Right atrium auricular region (tissue), 2 donors: Measurements from ENCODE around the gene PTGES2. TPM values are rescaled to one million over a fixed set of nuclear protein-coding genes. Genes with fewer than 3 reads are reported as not detected.

Source experiments
- DNase-seq: peaks from one replicate; pipeline ENCODE4 v3.0.0-alpha.2; 2019; ENCODE audit warnings: low spot score
- H3K27ac ChIP-seq, 2 donors: fragments of 200-600 bp; sonication (generic); 1 replicate in 1 of 2; 2 replicates in 1 of 2; pipeline ENCODE4 v1.5.1; 2016 to 2019
- H3K27me3 ChIP-seq, 2 donors: fragments of 200-600 bp; sonication (generic); one replicate each; pipeline versions ENCODE4 v1.5.1 to v1.6.0; 2017 to 2019
- H3K36me3 ChIP-seq: fragments of 200-600 bp; sonication (generic); one replicate; pipeline ENCODE4 v1.5.1; 2016
- H3K4me1 ChIP-seq, 2 donors: fragments of 200-600 bp; sonication (generic); one replicate each; pipeline versions ENCODE4 v1.5.1 to v1.6.0; 2017 to 2019
- H3K4me3 ChIP-seq, 2 donors: fragments of 200-600 bp; sonication (generic); 1 replicate in 1 of 2; 2 replicates in 1 of 2; pipeline ENCODE4 v1.5.1; 2017 to 2019; ENCODE audit warnings: mild to moderate bottlenecking in 1 of 2, moderate library complexity in 1 of 2
- H3K9me3 ChIP-seq, 2 donors: fragments of 200-600 bp; sonication (generic); one replicate each; pipeline ENCODE4 v1.5.1; 2019
- CTCF ChIP-seq, 2 donors: fragments of 200-600 bp; sonication (generic); IDR thresholded peaks; one replicate each; pipeline ENCODE4 v1.5.1; 2019; ENCODE audit warnings: antibody characterized with exemption in 2 of 2
- total RNA-seq, 2 donors: library from RNA; depleted of rRNA; stranded (reverse); fragments of >200 nt; gene quantifications; one replicate each; pipeline ENCODE4 v1.1.0, GENCODE V29; 2016

Gene PTGES2
- total RNA-seq, 2 donors from 2014 or later = 114 to 118 TPM

GRCh38 chr9:128142596-128142995 is 15.1 kb upstream of the PTGES2 start:
- DNase-seq = no peak
- H3K4me3 ChIP-seq = no peak overlapping the region
- no peaks in the 10 kb centered on the region for H3K36me3 ChIP-seq
- TF ChIP-seq CTCF (IDR thresholded peaks at IDR 0.05) = no peak
- H3K27me3 ChIP-seq = no peaks in the 10 kb centered on the region
- no peak overlapping the region for H3K27ac ChIP-seq
- H3K9me3 ChIP-seq = no peaks in the 10 kb centered on the region
- H3K4me1 ChIP-seq = no peaks in the 10 kb centered on the region

GRCh38 chr9:128142061-128142460 is 14.5 kb upstream of the PTGES2 start:
- TF ChIP-seq CTCF (IDR thresholded peaks at IDR 0.05) = no peak
- no peak overlapping the region for H3K4me3 ChIP-seq
- no peaks in the 10 kb centered on the region for H3K36me3 ChIP-seq
- H3K27me3 ChIP-seq = no peaks in the 10 kb centered on the region
- H3K27ac ChIP-seq = no peak overlapping the region
- no peaks in the 10 kb centered on the region for H3K4me1 ChIP-seq
- no peaks in the 10 kb centered on the region for H3K9me3 ChIP-seq
- DNase-seq = no peak

- TF ChIP-seq CTCF (IDR thresholded peaks at IDR 0.05) = no peak
- Histone ChIP-seq H3K27me3 (no peaks in the 10 kb centered on the region), H3K9me3 (no peaks in the 10 kb centered on the region), H3K4me1 (no peaks in the 10 kb centered on the region), H3K36me3 (no peaks in the 10 kb centered on the region), H3K27ac (no peak overlapping the region), H3K4me3 (no peak overlapping the region)
- no peak for DNase-seq
Observed at GRCh38 chr9:128141604-128142003, 14.1 kb upstream of the PTGES2 start.

- H3K36me3 ChIP-seq = no peaks in the 10 kb centered on the region
- no peak for TF ChIP-seq CTCF (IDR thresholded peaks at IDR 0.05)
- no peaks in the 10 kb centered on the region for H3K27me3 ChIP-seq
- no peaks in the 10 kb centered on the region for H3K9me3 ChIP-seq
- H3K4me1 ChIP-seq = no peaks in the 10 kb centered on the region
- no peak for DNase-seq
- H3K27ac ChIP-seq = no peak overlapping the region
- H3K4me3 ChIP-seq = no peak overlapping the region
Observed at GRCh38 chr9:128139621-128140020, 12.1 kb upstream of the PTGES2 start.

GRCh38 chr9:128138001-128138400 is 10.5 kb upstream of the PTGES2 start:
- DNase-seq = no peak
- no peak for TF ChIP-seq CTCF (IDR thresholded peaks at IDR 0.05)

More at GRCh38 chr9:128138001-128138400, 10.5 kb upstream of the PTGES2 start:
- Histone ChIP-seq H3K9me3 (peaks cover 0 to 4% of the 10 kb centered on the region in 2 donors), H3K27me3 (no peaks in the 10 kb centered on the region), H3K4me1 (no peaks in the 10 kb centered on the region), H3K4me3 (no peak overlapping the region), H3K27ac (no peak overlapping the region), H3K36me3 (no peaks in the 10 kb centered on the region)
